Islet precursor cell (in vitro differentiated cells): Measurements from ENCODE around the gene DIP2C.
"Not testable (repeated sequence)": the region's sequence is repeated elsewhere in the genome, so short reads cannot be mapped to it uniquely, and the experiment has no call there.

Source experiments
- DNase-seq: peaks from one replicate; pipeline ENCODE4 v3.0.0-alpha.2; 2018

Gene DIP2C

GRCh38 chr10:550665-551372 lies 138.6 kb downstream of the DIP2C start:
- DNase-seq: no peak

GRCh38 chr10:549391-549790 lies 140.1 kb downstream of the DIP2C start:
- peak; percentile 40 for DNase-seq

GRCh38 chr10:548238-548901 lies 141.1 kb downstream of the DIP2C start:
- peak; percentile 83 for DNase-seq

GRCh38 chr10:547591-548081 lies 141.8 kb downstream of the DIP2C start:
- DNase-seq: no peak

- DNase-seq: peak; percentile 88
Measured at GRCh38 chr10:546971-547590, 142.4 kb downstream of the DIP2C start.

- no peak for DNase-seq
Measured at GRCh38 chr10:546451-546850, 143.0 kb downstream of the DIP2C start.

- DNase-seq: no peak
Measured at GRCh38 chr10:543862-544822, 145.3 kb downstream of the DIP2C start.

GRCh38 chr10:543131-543530 lies 146.3 kb downstream of the DIP2C start:
- no peak for DNase-seq

- DNase-seq: no peak
Measured at GRCh38 chr10:541750-542371, 147.6 kb downstream of the DIP2C start.

GRCh38 chr10:541041-541440 lies 148.4 kb downstream of the DIP2C start:
- no peak for DNase-seq

GRCh38 chr10:538895-539294 lies 150.6 kb downstream of the DIP2C start:
- no peak for DNase-seq

GRCh38 chr10:536935-537334 lies 152.5 kb downstream of the DIP2C start:
- no peak for DNase-seq

GRCh38 chr10:536371-536925 lies 153.0 kb downstream of the DIP2C start:
- DNase-seq: no peak

GRCh38 chr10:535952-536351 lies 153.5 kb downstream of the DIP2C start:
- no peak for DNase-seq

- no peak for DNase-seq
Measured at GRCh38 chr10:535051-535450, 154.4 kb downstream of the DIP2C start.

- no peak for DNase-seq
Measured at GRCh38 chr10:534047-534566, 155.4 kb downstream of the DIP2C start.

- DNase-seq: no peak
Measured at GRCh38 chr10:533611-534010, 155.9 kb downstream of the DIP2C start.

GRCh38 chr10:533186-533585 lies 156.3 kb downstream of the DIP2C start:
- peak; percentile 83 for DNase-seq

GRCh38 chr10:532331-532730 lies 157.1 kb downstream of the DIP2C start:
- not testable (repeated sequence) for DNase-seq

GRCh38 chr10:531541-531940 lies 157.9 kb downstream of the DIP2C start:
- no peak for DNase-seq

GRCh38 chr10:530717-531116 lies 158.8 kb downstream of the DIP2C start:
- no peak for DNase-seq
